NCI-H2107 treated with DMSO at 0.1 percent for 48 hours (cell line): ENCODE measurements around the gene ZNF776.
"Not testable (repeated sequence)": the region's sequence is repeated elsewhere in the genome, so short reads cannot be mapped to it uniquely, and the experiment has no call there.

Source experiments
- DNase-seq: peaks from one replicate; lab custom pipeline; 2025; ENCODE audit not compliant: unreplicated experiment; lab: John Stamatoyannopoulos, UW

The ZNF776 gene

GRCh38 chr19:57746580-57747471 lies at the start of gene ZNF776:
Gene ZNF776 (plus strand): TSS chr19:57746815. CDS start chr19:57747059, 244 bp downstream.
- peak; percentile 87 for DNase-seq

DNA sequence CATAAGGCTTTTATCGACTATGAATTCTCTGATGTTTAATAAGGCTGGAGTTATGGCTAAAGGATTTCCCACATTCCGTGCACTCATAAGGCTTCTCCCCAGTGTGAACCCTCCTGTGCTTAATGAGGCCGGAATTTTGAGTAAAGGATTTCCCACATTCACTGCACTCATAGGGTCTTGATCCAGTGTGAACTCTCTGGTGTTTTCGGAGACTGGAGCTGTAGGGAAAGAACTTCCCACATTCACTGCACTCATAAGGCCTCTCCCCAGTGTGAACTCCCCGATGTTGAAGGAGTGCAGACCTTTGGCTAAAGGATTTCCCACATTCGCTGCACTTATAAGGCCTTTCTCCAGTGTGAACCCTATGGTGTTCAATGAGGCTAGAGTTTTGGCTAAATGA lies 45.0 kb upstream of the ZNF776 start:
- no peak for DNase-seq

DNA sequence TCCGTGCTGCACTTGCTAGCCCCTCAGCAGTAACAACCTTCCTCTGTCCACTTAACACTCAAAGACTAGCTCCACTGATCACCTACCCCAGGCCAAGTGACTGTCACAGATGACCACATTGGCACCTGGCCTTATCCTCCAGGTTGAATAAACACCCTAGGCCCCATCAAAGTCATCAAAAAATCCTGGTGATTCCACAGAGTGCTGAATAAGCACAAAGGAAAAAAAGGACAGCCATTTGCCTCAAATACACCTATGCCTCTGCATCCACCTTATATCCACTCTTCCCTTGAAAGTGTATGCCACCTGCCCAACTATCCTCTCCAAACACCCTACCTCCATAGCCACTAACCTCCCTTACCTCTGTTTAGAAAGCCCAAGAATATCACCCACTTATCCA lies 40.3 kb upstream of the ZNF776 start:
- no peak for DNase-seq

DNA sequence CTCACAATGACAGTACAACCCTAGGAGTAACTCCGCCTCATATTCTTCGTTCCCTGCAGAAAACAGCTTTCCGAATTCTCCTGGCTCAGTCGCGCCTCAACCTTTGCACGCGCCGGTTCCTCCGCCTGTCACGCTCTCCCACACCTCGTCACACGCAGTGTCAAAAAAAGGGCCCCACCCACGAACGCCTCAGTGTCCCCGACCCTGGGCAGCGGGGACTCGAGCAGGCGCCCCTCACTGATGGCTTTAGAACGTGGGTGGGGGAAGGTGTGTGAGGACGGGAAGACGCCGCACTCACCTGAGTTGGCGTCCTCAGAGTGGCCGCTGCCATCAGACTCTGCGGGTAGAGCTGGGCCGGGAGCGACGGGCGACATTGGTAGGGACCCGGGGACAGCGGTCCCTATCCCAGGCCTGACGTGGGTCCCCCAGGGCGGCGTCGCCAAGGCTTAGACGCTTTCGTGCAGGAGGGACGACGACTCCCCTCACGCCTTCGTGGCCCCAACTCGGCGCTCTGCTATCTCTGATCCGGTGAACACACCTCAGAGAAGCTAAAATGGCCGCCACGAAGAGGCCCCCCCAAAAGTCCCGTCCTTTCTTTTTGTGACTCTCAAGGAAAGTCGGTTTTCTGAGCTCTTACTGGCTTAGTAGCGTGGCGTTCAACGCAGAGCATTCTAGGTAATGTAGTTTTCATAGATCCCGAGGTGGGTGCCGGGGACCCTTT lies 37.8 kb upstream of the ZNF776 start, which contains the start of gene ZNF154:
Gene ZNF154 (minus strand): TSS at position 564 of the 721 bp plus-strand sequence. CDS start 233 bp downstream, at position 331.
- no peak for DNase-seq

GRCh38 chr19:57709616-57710015 lies 37.0 kb upstream of the ZNF776 start:
- DNase-seq: no peak

GRCh38 chr19:57712222-57712621 lies 34.4 kb upstream of the ZNF776 start:
- no peak for DNase-seq

DNA sequence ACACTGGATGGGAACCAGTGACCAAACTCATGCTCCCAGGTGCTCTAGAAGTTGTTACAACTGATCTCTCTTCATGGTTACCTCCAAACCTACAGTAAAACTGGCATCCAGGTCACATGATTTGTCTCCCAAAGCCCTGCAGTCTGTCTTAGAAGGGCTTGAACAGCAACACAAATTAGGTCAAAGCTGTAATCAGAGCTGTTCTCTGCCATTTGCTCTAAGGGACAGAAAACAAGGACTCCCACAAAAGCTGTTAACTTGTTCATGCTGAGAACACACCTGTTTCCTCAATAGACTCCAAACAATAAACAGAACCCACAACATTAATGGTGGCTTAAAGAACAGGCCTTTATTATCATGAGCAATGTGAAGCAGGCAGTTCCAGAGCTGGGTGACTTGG lies 27.2 kb upstream of the ZNF776 start:
- peak; percentile 63 for DNase-seq

- DNase-seq: no peak
Observed at GRCh38 chr19:57719901-57720519, 26.6 kb upstream of the ZNF776 start.

DNA sequence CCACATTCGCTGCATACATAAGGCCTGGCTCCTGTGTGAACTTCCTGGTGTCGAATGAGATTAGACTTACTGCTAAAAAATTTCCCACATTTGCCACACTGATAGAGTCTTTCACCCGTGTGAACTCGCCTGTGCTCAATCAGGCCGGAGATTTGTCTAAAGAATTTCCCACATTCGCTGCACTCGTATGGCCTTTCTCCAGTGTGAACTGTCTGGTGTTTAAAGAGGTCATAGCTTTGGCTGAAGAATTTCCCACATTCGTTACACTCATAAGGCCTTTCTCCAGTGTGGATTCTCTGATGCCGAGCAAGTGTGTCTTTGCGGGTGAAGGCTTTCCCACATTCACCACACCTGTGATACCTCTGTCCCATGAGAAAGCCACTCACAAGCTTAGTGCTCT lies 25.7 kb upstream of the ZNF776 start:
- DNase-seq: no peak

DNA sequence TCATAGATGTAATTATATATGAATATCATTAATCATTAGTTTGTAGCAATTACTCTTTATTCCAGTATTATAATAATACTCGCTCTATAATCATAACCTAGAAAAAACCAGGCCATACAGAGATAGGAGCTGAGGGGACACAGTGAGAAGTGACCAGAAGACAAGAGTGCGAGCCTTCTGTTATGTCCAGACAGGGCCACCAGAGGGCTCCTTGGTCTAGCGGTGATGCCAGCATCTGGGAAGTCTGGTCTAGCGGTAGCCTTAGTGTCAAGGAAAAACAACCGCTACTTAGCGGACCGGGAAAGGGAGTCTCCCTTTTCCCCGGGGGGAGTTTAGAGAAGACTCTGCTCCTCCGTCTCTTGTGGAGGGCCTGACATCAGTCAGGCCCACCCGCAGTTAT lies 8.3 kb upstream of the ZNF776 start:
- DNase-seq: not testable (repeated sequence)

DNA sequence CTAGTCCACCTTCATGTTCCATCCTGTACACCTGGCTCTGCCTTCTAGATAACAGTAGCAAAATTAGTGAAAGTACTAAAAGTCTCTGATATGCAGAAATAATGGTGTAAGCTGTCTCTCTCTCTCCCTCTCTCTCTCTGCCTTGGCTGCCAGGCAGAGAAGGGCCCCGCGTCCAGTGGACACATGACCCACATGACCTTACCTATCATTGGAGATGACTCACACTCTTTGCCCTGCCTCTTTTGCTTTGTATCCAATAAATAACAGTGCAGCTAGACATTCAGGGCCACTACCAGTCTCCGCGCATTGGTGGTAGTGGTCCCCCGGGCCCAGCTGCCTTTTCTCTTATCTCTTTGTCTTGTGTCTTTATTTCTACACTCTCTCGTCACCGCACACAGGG lies 7.8 kb upstream of the ZNF776 start:
- DNase-seq: not testable (repeated sequence)

- DNase-seq: no peak
Observed at GRCh38 chr19:57747472-57747807, 825 bp downstream of the ZNF776 start.

DNA sequence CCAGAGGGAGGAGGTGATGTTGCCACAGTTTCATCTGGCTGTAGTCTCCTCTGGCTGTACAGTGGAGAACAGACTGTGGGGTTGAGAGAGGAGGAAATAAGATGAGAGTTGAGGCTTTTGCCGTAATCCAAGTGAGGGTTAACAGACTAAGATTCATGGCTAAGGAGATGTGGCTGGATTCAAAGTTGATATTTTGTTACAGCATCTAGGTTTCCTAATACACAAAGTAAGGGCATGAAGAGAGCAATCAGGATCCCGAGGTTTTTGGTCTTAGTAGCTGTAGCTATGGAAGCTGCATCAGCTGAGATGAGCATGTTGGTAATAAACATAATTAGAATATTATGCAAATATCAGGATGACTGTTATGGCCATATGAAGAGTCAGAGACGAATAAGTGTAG lies 1.4 kb downstream of the ZNF776 start:
- no peak for DNase-seq

DNA sequence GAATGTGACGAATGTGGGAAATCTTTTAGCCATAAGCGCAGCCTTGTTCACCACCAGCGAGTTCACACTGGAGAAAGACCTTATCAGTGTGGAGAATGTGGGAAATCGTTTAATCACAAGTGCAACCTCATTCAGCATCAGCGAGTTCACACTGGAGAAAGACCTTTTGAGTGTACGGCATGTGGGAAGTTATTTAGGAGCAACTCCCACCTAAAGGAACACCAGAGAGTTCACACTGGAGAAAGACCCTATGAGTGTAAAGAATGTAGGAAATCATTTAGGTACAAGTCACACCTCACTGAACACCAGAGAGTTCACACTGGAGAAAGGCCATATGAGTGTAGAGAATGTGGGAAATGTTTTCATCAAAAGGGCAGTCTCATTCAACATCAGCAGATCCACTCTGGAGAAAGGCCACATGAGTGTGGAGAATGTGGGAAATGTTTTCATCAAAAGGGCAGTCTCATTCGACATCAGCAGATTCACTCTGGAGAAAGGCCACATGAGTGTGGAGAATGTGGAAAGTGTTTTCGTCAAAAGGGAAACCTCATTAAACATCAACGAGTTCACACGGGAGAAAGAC lies 7.6 kb downstream of the ZNF776 start:
- DNase-seq: no peak

DNA sequence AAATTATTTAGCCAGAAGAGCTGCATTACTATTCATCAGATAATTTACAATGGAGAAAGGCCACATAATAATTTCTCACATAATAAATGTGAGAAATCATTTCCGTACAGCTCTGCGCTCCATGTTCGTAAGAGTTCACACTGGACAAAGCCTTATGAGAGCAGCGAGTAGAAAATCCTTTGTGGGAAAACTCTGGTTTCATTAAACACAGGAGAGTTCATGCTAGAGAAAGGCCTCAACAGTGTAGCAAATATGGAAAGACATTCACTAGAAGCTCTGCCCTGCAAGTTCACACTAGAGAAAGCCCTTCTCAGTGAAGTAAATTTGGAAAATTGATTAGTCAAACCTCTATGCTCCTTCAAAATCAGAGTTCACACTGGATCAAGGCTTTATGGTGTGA lies 8.4 kb downstream of the ZNF776 start:
- DNase-seq: no peak

- no peak for DNase-seq
Observed at GRCh38 chr19:57757941-57758340, 11.3 kb downstream of the ZNF776 start.

DNA sequence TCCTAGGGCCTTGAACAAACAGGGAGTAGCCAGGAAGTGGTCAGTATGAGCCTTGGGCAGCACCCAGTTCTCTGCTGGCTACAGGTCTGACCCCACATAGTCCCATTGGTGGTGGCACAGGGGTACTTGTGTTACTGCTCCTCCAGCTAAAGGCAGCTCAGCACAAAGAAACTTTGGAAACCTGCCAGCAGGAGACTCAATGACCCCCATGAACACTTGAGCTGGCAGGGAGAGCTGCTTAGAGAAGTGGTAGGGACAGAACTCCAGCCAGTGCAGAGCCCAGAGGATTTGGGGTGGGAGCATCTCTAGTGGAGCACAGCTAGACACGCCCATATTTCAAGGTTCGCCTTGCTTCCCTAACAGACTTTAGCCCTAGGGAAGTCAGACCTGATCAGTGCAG lies 12.5 kb downstream of the ZNF776 start:
- DNase-seq: no peak

GRCh38 chr19:57769345-57770131 lies 22.9 kb downstream of the ZNF776 start, which contains the start of gene ZNF586:
Gene ZNF586 (plus strand): TSS chr19:57769676. CDS start chr19:57769843, 167 bp downstream.
- DNase-seq: peak; percentile 72

- no peak for DNase-seq
Observed at GRCh38 chr19:57771417-57771816, 24.8 kb downstream of the ZNF776 start.

GRCh38 chr19:57773488-57773887 lies 26.9 kb downstream of the ZNF776 start:
- DNase-seq: no peak
